Body of pancreas (tissue), 4 donors: ENCODE data around the gene EREG. TPM values are rescaled to one million over a fixed set of nuclear protein-coding genes. Genes with fewer than 3 reads are reported as not detected.

ENCODE experiments used
- ATAC-seq: fragments of 150-250 bp; one replicate; pipeline ENCODE4 v1.9.1; 2016
- DNase-seq, 4 donors: peaks; one replicate each; pipeline ENCODE4 v3.0.0-alpha.2; 2019
- H3K27ac ChIP-seq, 4 donors: fragments of 200-600 bp; sonication (generic); 1 replicate in 3 of 4; 2 replicates in 1 of 4; pipeline versions ENCODE4 v1.5.1 to v1.6.1; 2016 to 2019; ENCODE audit warnings: mild to moderate bottlenecking in 1 of 4, mixed read lengths in 1 of 4, moderate library complexity in 1 of 4
- H3K27me3 ChIP-seq, 2 donors: fragments of 200-600 bp; sonication (generic); one replicate each; pipeline ENCODE4 v1.6.0; 2016; ENCODE audit warnings: mild to moderate bottlenecking in 1 of 2
- H3K36me3 ChIP-seq, 2 donors: fragments of 200-600 bp; sonication (generic); replicated peaks in 1 of 2; 2 replicates each; pipeline ENCODE4 v1.5.1; 2016; ENCODE audit warnings: low read depth in 2 of 2; ENCODE audit not compliant: insufficient read depth in 1 of 2
- H3K4me1 ChIP-seq: fragments of 200-600 bp; sonication (generic); one replicate; pipeline ENCODE4 v1.6.0; 2016
- H3K4me3 ChIP-seq, 2 donors: fragments of 200-600 bp; sonication (generic); 1 replicate in 1 of 2; 2 replicates in 1 of 2; pipeline ENCODE4 v1.5.1; 2016 to 2019
- H3K9me3 ChIP-seq, 3 donors: fragments of 200-600 bp; sonication (generic); 1 replicate in 2 of 3; 2 replicates in 1 of 3; pipeline ENCODE4 v1.5.1; 2016
- CTCF ChIP-seq, 7 experiments: fragments of 450-650 bp in 4 of 7; fragments of 200-600 bp in 3 of 7; sonication (generic) in 3 of 7; IDR thresholded peaks; one replicate each; pipeline ENCODE4 v1.5.1; 2016 to 2019; ENCODE audit warnings: antibody characterized with exemption in 7 of 7
- POLR2A ChIP-seq, 3 donors: fragments of 450-650 bp; IDR thresholded peaks; one replicate each; pipeline ENCODE4 v1.6.1; 2016; ENCODE audit warnings: antibody characterized with exemption in 3 of 3, mild to moderate bottlenecking in 2 of 3
- WGBS, 2 donors: methylation state at CpG; one replicate each; pipeline ENCODE4 v1.1.5; 2017; 5-methylcytosine and 5-hydroxymethylcytosine counted together
- intact Hi-C: fragments of 100-400 bp; cut with DNase I; formaldehyde crosslinking; loops from one replicate; pipeline ENCODE4 v1.15.1; 2023
- total RNA-seq, 2 donors: library from RNA; depleted of rRNA; stranded (reverse); fragments of >200 nt; gene quantifications; one replicate each; pipeline ENCODE4 v1.1.0, GENCODE V29; 2016

The EREG gene
- total RNA-seq, 2 donors from 2014 or later: not detected

GRCh38 chr4:74418063-74418670 is 53.2 kb downstream of the EREG start:
- H3K9me3 ChIP-seq: no peaks in the 10 kb centered on the region
- H3K4me1 ChIP-seq: peaks cover 3% of the 10 kb centered on the region
- no peaks in the 10 kb centered on the region for H3K27me3 ChIP-seq
- no peak for TF ChIP-seq POLR2A (IDR thresholded peaks at IDR 0.05)
- TF ChIP-seq CTCF (IDR thresholded peaks at IDR 0.05): no peak
- DNase-seq: no peak
- no peak for ATAC-seq
- no peaks in the 10 kb centered on the region for H3K36me3 ChIP-seq
- 64 to 65% methylated on average over 6 of the region's 6 CpGs for WGBS, 2 donors
- intact Hi-C loops: no loop called here
- no peak overlapping the region for H3K4me3 ChIP-seq
- H3K27ac ChIP-seq: no peak overlapping the region

- ATAC-seq (no peak), DNase-seq (no peak)
- 91% methylated on average over 5 of the region's 5 CpGs for WGBS, 2 donors
- no peak overlapping the region for H3K4me3 ChIP-seq
- H3K4me1 ChIP-seq: peaks cover 5% of the 10 kb centered on the region
- no peaks in the 10 kb centered on the region for H3K9me3 ChIP-seq
- no peaks in the 10 kb centered on the region for H3K27me3 ChIP-seq
- intact Hi-C loops: no loop called here
- TF ChIP-seq CTCF (IDR thresholded peaks at IDR 0.05) (no peak), POLR2A (IDR thresholded peaks at IDR 0.05) (no peak)
- no peaks in the 10 kb centered on the region for H3K36me3 ChIP-seq
- no peak overlapping the region for H3K27ac ChIP-seq
Observed at GRCh38 chr4:74420863-74421262, 55.9 kb downstream of the EREG start.

GRCh38 chr4:74423104-74423503 is 58.2 kb downstream of the EREG start:
- TF ChIP-seq CTCF (IDR thresholded peaks at IDR 0.05): no peak
- TF ChIP-seq POLR2A (IDR thresholded peaks at IDR 0.05): no peak
- no peaks in the 10 kb centered on the region for H3K36me3 ChIP-seq
- no peak overlapping the region for H3K4me3 ChIP-seq
- intact Hi-C loops: no loop called here
- H3K9me3 ChIP-seq: no peaks in the 10 kb centered on the region
- WGBS, 2 donors: 43 to 51% methylated on average over 1 of the region's 1 CpG
- ATAC-seq (peak; percentile 52), DNase-seq (peak in 3 of 4 donors; percentile 16 to 38 (median 19))
- H3K4me1 ChIP-seq: peaks cover 5% of the 10 kb centered on the region
- no peaks in the 10 kb centered on the region for H3K27me3 ChIP-seq
- H3K27ac ChIP-seq: no peak overlapping the region

- H3K36me3 ChIP-seq: no peaks in the 10 kb centered on the region
- intact Hi-C loops: no loop called here
Observed at GRCh38 chr4:74424111-74424510, 59.2 kb downstream of the EREG start.

More at GRCh38 chr4:74424111-74424510, 59.2 kb downstream of the EREG start:
- Histone ChIP-seq H3K4me3 (no peak overlapping the region), H3K27me3 (no peaks in the 10 kb centered on the region), H3K27ac (no peak overlapping the region), H3K9me3 (no peaks in the 10 kb centered on the region), H3K4me1 (peaks cover 5% of the 10 kb centered on the region)
- DNase-seq (no peak), ATAC-seq (no peak)
- no peak for TF ChIP-seq POLR2A (IDR thresholded peaks at IDR 0.05)
- no peak for TF ChIP-seq CTCF (IDR thresholded peaks at IDR 0.05)
- whole genome bisulfite sequencing, 2 donors: 93% methylated on average over 2 of the region's 2 CpGs
